NCI-H2171 (cell line): ENCODE measurements around the gene BSCL2.
"Not testable (repeated sequence)": the region's sequence is repeated elsewhere in the genome, so short reads cannot be mapped to it uniquely, and the experiment has no call there.

ENCODE experiments used
- DNase-seq: peaks from one replicate; lab custom pipeline; 2025; lab: John Stamatoyannopoulos, UW

The BSCL2 gene

DNA sequence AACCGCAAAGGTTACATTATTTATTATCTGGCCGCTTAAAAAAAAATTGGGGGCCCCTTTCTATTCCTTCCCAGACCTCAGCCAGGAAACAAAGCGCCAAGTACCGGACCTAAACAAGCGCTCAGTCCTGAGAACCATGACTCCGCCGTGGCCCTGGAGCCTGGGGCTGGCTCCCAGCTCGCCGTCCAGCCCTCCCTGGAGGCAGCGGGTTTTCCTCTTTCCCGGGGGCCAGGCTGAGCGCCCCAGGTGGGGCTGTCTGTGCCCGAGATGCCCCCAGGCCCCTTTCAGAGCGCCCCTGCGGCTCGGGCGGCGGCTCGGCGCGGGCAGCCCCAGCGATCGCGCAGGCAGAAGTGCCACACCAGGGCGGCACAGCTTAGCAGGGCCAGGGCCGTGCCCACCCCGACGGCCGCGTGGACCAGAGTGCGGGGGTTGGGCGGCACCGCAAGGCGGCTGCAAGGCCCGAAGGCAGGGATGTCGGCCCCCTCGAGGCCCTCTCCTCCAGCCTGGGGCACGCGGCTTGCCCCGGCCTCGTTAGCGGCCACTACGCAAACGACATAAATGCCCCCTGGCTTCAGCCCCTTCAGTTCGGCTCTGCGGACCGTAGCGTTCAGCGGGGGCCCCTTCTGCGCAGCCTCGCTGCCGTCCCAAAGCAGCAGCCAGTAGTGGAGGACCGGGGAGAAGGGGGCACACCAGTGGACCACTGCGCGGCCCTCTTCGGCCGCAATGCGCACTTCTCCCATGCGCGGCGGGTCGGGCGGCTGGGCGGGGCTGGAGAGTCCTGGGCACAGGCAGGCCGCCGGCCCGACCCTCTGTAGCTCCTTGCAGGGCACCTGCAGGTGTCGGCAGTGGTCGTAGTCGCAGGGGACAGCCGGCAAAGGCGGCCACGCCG, 19.5 kb downstream of the BSCL2 start:
- DNase-seq = no peak

DNA sequence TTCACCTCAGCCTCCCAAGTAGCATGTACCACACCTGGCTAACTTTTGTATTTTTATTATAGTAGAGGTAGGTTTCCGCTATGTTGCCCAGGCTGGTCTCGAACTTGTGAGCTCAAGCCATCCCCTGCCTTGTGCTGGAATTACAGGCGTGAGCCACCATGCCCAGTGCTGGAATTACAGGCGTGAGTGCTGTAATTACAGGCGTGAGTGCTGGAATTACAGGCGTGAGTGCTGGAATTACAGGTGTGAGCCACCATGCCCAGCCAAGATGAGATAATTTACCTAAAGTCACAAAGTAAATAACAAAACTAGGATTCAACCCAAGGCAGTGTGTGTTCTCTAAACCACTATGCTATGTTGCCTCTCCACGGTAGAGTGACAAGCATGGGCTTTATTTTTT, 24.7 kb downstream of the BSCL2 start:
- no peak for DNase-seq

DNA sequence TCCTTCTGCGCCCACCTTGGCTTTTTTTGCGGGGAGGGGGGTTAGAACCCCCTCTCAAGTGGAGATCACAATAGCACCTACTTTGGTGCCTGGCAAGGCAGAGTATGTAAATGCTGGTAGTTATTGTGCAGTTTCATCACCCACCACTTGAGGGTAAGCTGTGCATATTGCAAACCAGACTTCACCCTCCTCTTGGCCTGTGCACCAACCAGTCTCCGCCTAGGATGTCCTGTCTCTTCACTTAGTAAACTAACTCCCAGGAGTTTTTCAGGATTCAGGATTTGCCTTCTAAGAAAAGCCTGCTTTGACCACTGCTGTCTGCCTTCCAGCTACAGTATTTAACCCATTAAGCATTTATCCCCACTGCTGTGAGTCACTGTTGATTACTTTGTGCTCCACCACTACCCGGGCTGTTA, 26.4 kb downstream of the BSCL2 start:
- DNase-seq = no peak

DNA sequence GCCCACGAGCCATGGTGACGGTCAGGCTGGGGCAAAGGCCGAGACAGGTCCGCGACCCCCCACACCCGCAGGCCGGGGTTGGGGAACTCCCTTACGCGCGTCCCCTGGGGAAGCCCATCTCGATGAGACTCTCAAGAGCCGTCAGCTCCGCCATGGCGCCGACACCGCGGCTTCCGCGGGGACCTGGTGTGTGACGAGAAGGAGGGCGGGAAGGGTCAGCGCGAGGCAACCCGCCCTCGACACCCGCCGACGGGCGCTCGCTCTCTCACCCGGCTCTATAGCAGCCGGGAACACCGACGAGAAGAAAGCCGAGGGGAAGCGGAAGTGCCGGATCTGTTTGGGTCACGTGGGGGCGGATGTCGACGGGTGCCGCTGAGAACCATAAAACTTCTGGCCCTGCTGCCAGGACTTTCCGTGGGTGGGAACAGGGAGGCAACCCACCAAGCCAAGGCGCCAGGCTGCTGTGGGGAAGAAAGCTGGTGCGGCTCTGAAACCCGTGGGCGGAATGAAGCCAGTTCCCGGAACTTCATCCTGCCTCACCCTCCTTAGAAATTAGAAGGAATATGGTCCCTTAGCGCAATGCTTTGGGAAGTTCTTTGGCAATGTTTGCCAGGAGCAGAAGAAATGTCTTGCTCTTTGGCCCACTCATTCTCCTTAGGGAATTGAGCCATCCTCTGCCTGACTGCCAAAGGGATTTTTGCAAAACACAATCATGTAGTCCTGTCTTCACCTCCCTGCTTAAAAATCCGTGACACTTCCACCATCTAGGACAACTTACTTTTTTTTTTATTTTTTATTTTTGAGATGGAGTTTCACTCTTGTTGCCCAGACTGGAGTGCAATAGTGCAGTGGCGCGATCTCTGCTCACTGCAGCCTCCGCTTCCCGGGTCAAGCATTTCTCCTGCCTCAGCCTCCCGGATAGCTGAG, 28.2 kb downstream of the BSCL2 start, which contains the start of gene UBXN1:
TSS of gene UBXN1 (minus strand) at position 304 of the 927 bp plus-strand sequence. CDS start at position 154, 150 bp downstream.
- peak; percentile 88 for DNase-seq

DNA sequence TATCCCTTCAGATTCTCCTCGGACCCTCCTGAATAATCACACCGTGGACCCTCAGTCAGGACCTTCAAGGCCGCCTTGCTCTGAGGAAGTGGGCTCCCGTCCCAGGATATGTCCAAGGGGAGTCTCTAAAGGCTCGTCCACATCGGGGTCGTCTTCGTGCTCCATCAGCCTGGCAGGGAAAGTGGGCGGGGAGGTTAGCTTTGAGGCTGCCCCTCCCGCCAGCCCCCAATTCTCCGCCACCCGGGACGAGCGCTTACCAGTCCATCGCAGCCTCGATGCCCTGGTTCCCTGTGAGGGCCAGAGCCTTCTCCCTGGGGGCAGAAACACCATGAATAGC, 28.8 kb downstream of the BSCL2 start:
- no peak for DNase-seq

DNA sequence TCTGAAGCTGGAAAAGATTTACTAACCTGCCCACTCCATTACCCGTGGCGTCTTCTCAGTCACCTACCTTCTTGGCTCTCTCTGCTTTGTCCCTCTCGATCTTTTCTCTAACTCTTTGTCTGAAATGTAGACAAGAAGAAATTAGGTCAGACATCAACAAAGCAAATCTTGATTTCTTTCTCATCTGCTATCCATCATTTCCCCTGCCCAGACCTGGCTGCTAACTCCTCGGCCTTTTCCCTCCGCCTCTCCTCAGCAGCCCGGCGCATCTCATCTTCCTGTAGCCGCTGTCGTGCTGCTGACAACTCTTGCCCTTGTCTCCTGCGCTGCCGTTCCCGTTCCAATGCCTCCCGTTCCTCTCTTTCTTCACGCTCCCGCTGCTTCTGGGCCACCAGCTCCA, 29.5 kb downstream of the BSCL2 start:
- no peak for DNase-seq

DNA sequence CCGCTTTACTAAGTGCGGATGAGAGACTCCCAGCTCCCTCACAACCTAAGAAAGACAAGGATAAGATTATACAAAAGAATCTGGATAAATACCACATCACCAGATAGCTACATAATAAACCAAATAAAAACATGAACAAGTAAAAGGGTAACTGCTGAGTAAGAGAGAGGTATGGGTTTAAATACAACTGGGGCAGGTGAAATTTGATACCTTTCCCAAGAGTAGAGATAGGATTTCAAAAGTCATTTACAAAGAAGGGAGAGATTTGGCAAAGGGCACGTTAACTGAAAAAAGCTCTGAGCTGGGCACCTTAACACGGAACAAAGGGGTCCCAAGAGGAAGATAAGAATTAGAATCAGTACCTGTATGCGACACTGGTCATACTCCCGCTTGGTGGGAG, 30.1 kb downstream of the BSCL2 start:
- DNase-seq = no peak

DNA sequence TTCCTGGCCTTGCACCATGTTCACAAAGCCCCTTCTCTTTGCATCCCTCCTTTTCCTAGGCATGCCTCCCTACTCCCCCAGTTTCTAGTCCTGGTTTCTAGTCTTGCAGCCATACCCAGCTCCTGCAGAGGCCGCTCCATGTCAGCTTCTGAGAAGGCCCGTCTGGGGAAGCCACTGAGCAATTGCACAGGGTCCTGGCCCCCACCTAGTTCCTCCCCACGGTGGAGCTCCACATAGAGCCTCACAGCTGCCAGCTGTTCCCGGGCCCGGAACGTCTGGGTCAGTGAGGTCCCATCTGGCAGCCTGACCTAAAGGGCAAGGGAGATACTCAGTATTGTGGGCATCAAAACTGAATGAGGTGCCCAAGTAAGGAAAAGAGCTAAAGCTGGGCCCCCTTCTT, 30.5 kb downstream of the BSCL2 start:
- no peak for DNase-seq

DNA sequence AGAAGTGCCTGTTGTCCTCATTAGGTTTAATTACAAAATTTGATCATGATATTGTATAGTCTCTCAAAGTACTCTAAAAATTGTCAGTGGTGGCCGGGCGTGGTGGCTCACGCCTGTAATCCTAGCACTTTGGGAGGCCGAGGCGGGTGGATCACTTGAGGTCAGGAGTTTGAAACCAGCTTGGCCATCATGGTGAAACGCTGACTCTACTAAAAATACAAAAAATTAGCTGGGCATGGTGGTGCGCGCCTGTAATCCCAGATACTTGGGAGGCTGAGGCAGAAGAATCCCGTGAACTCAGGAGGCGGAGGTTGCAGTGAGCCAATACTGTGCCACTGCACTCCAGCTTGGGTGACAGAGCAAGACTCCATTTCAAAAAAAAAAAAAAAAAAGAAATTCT, 31.8 kb downstream of the BSCL2 start:
- DNase-seq = not testable (repeated sequence)

DNA sequence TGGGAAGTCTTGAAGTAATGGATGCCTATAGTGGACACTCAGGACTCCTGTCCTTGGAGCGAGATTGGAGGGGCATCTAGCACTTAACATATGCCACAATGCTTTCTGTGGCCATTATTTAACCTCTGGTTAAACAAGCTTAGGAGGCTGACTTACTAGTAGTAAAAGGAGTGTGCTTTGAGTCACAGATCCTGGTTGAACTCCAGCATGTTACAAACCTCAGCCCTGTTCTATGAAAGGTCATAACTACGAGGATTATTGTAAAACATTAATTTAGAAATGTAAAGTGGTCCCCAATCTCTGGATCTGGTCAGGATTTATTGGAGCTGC, 34.1 kb downstream of the BSCL2 start:
- DNase-seq = no peak

DNA sequence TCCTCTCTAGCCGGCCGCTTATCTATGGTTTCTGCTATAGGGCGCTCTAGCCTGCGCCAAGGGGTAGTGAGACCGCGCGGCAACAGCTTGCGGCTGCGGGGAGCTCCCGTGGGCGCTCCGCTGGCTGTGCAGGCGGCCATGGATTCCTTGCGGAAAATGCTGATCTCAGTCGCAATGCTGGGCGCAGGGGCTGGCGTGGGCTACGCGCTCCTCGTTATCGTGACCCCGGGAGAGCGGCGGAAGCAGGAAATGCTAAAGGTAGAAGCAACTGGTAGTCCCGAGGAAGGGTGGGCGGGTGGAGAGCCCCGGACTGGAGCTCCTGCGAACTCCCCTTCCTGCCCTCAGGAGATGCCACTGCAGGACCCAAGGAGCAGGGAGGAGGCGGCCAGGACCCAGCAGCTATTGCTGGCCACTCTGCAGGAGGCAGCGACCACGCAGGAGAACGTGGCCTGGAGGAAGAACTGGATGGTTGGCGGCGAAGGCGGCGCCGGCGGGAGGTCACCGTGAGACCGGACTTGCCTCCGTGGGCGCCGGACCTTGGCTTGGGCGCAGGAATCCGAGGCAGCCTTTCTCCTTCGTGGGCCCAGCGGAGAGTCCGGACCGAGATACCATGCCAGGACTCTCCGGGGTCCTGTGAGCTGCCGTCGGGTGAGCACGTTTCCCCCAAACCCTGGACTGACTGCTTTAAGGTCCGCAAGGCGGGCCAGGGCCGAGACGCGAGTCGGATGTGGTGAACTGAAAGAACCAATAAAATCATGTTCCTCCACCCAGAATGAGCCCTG, 35.4 kb downstream of the BSCL2 start, which contains the start of the genes LBHD1 and UQCC3:
TSS of gene LBHD1 (minus strand) at position 660 of the 782 bp plus-strand sequence. CDS start 2,236 bp downstream, outside the sequence.
TSS of gene UQCC3 (plus strand) at position 66 of the 782 bp plus-strand sequence. CDS start at position 139, 73 bp downstream.
- peak; percentile 88 for DNase-seq

DNA sequence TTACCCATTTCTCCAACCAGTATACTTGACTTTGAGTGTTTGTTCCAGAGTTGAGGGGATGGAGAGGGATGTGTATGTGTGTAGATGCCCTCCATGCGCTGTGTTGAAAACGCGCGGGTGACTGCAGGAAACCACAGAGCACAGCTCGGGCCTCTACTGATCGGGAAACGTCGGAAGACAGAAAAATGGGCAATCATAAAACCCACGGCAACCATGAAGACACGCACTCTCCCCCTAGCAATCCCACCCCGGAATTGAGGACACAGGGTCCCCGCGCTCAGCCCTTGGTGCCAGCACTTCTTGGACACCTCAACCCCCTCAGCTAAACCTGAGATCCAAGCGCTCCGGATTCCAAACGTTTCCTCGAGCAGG, 36.0 kb downstream of the BSCL2 start:
- DNase-seq = peak; percentile 66

DNA sequence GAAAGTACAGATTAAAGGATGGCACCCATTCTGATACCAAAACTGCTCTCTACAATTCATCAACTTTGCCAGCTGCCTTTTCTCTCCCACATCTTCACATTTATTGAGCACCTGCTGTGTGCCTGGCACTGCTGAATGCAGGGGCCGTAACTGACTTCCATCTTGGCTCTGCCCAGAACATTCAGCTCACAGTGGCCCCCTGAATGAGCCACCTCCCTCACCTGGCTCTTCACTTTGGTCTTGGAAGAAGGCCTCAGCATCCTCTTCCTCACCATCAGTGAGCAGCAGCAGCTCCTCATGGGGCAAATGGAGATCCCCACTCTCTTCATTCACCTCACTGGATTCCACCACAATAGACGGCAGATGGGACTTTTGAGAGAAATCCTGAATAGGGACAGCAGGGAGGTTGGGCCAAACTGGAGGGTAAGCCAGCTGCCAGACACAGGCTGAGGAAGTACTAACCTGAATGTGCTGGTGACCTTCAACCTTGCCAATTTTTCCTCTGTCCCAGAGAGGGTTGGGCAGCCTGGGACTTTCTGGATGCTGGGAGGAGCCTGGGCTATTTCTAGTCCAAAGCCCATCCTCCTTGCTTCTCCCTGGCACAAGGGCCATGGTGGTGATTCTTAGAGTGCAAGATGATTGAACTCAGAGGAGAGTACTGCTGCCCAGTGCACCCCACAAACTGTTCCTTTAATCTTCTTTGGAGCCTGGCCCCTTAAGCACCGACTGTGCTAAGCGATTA, 37.6 kb downstream of the BSCL2 start:
- no peak for DNase-seq

DNA sequence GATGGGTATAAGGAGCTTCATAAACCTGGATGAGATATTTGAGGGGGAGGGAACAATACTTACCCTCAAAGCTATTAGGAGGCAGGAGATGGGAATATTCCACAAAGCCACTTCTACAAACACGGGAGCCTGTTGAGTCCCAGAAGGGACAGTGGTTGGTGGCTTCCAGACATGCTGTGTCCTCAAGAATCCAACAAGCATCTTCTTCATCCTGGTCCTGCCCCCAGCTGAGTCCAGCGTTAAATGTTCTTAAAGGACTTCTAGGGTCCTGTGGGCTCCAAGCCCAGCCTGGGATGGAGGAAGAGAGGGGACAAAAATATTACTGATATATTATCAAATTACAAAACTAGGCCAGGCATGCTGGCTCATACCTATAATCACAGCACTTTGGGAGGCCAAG, 39.8 kb downstream of the BSCL2 start:
- no peak for DNase-seq

DNA sequence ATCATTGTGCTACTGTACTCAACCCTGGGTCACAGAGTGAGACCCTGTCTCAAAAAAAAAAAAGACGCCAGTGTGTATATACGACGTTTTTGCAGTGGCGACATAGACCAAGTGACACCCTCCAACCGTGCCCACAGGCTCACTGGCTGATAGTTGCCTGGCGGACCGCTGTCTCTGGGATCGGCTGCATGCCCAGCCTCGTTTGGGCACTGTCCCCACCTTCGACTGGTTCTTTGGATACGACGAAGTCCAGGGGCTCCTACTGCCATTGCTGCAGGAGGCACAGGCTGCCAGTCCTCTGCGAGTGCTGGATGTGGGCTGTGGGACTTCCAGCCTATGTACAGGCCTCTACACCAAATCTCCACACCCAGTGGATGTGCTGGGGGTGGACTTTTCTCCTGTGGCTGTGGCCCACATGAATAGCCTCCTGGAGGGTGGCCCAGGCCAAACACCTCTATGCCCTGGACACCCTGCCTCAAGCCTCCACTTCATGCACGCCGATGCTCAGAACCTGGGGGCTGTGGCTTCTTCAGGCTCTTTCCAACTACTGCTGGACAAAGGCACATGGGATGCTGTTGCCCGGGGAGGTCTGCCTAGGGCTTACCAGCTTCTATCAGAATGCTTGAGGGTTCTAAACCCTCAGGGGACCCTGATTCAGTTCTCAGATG, 40.8 kb downstream of the BSCL2 start:
- DNase-seq = no peak

DNA sequence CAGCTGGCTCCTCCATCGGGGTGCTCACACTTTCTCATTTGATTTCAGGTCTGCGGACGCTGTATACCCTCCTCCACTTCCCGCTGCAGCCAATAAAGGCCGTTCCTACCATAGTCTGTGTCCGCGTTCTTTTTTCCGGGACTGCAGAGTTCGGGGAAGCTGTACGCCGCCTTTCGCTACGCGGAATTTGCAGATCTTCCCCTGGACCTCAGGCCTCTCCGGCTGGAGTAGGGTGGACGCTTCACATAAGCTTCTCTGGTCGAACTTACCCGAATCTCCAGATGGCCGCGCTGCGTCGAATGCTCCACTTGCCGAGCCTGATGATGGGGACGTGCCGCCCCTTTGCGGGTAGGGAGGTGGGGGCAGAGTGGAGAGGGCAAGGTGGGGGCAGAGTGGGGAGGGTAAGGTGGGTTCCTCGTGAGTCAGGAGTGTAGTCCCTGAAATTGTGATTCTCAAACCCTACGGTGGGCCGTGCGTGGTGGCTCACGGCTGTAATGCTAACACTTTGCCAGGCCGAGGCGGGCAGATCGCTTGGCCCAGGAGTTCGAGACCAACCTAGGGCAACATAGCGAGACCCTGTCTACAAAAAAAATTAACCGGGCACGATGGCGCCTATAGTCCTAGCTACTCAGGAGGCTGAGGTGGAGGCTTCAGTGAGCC, 41.5 kb downstream of the BSCL2 start:
- no peak for DNase-seq

DNA sequence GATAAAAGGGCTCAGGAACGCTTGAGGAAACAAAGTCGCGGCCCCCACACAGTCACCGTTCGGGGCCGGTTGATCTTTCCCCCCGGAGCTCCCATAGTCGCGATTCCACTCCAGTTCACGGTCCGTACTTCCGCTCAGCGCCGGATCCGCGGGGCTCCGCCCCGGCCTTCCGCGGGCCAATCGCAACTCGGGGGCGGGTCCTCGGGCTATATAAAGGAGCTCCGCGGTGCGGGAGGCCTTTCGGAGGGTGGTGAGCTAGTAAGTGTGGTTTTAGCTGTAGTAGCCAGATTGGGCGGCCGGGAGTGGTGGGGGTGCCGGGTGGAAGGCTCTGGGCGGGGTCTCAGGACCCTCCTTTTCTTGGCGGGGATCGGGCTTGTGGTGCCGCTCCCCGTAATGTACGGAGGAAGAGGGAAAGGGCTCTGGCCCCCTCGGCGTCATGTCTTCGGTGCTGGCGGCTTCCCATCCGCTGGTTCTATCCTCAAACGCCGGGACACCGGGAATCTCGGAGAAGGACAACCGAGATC, 42.1 kb downstream of the BSCL2 start, which contains the start of the genes C11orf98 and CSKMT:
TSS of gene C11orf98 (minus strand) at position 136 of the 524 bp plus-strand sequence. CDS start at position 95, 41 bp downstream.
TSS of gene CSKMT (plus strand) at position 238 of the 524 bp plus-strand sequence. CDS start 568 bp downstream, outside the sequence.
- peak; percentile 90 for DNase-seq

DNA sequence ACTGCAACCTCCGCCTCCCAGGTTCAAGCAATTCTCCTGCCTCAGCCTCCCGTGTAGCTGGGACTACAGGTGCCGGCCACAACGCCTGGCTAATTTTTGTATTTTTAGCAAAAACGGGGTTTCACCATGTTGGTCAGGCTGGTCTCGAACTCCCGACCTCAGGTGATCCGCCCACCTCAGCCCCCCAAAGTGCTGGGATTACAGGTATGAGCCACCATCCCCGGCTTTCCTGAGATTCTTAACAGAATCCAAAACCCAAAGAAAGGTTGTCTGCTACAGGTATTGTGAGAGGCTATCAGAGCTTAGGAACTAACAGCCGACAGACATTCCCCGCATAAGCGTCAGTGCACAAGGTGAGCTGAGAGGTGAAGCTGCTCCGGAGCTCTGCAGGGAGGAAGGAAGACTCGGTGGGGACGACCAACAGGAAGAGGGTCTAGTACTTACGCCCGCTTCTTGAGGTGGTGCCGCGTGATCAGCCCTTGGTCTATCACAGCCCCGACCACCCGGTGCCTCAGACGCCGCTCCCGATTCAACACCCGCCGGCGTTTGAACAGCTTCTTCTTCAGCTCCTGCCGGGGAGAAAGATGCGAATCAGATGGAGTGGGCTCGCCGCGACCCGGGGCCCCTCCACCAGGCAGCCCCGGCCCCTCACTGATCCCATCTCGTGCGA, 42.7 kb downstream of the BSCL2 start:
- DNase-seq = peak; percentile 76
